Left colon (tissue), 2 donors: ENCODE results near the gene SCTR. TPM values are rescaled to one million over a fixed set of nuclear protein-coding genes. Genes with fewer than 3 reads are reported as not detected.
A peak's percentile ranks its signal among the peaks of the same experiment; 100 is the strongest.

ENCODE experiments used
- ATAC-seq: fragments of 200-7000 bp; cut with Tn5 transposase; one replicate; pipeline ENCODE4 v1.9.1; 2020; ENCODE audit warnings: mild to moderate bottlenecking, moderate library complexity
- DNase-seq, 2 donors: peaks; one replicate each; pipeline ENCODE4 v3.0.0-alpha.2; 2020
- intact Hi-C, 2 donors: fragments of 100-400 bp; cut with DNase I in 1 of 2; cut with micrococcal nuclease in 1 of 2; formaldehyde crosslinking; loops; one replicate each; pipeline versions ENCODE4 v1.11.2 to v1.14.0; 2022; cut with DNase I, micrococcal nuclease
- total RNA-seq, 2 donors: library from RNA; stranded (reverse); fragmentation: NEBNext Ultra II Directional; extraction: Animal tissue kit (Norgen Biotek cat#: 25700); gene quantifications; one replicate each; pipeline ENCODE4 v1.2.1, GENCODE V29; 2021
- donor health status: DM: no; HTN: no; CAD: no.
- donor health status: DM: yes; HTN: yes; CAD: no.

SCTR gene
- total RNA-seq, 2 donors from 2014 or later = 0.45 TPM; not detected in 1

DNA sequence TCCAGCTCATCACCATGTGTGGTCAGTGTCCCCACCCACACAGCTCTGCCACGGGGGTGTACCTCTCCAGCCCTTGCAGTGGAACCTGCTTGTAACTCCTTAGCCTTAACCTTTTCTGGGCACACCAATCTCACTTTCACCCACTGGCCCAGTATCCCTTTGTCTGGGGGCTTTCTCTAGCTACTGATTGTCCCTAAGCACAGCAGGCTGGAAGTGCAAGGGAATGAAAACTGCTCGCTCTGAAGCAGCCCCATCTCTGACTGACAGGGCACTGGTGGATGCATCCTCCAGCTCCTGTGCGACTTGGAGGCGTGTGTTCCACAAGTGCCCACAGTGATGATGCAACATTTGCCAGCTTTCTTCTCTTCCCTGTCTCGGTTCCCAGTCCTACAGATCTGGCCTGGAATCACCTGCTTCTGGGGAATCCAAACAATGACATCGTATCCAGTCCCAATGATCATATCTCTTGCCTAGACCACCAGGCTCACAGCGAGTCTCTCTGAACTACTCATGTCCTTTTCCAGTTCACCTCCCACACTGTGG is 33.6 kb downstream of the SCTR start:
- no peak for ATAC-seq

DNA sequence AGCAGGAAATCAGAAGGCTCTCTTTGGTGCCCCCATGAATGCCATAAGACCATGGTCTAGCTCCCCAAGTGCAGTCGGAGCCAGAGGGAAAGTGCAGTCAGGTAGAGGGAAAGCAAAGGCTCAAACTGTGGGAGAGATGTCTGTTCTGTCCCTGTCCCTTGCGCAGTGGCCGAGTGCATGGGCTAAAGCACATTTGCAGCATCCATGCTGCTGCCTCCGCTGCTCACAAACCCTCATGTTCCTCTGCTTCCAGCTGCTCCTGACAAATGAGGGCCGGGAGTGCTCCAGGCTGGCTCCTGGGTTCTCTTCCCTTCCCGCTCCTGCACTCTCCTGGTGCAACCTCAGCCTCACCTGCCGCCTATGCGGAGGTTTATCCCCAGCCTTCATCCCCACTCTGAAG is 34.2 kb downstream of the SCTR start:
- intact Hi-C loops = no loop called here
- DNase-seq (no peak), ATAC-seq (no peak)

More for the DNA sequence above, 33.6 kb downstream of the SCTR start:
- intact Hi-C loops = no loop called here
- DNase-seq = no peak

DNA sequence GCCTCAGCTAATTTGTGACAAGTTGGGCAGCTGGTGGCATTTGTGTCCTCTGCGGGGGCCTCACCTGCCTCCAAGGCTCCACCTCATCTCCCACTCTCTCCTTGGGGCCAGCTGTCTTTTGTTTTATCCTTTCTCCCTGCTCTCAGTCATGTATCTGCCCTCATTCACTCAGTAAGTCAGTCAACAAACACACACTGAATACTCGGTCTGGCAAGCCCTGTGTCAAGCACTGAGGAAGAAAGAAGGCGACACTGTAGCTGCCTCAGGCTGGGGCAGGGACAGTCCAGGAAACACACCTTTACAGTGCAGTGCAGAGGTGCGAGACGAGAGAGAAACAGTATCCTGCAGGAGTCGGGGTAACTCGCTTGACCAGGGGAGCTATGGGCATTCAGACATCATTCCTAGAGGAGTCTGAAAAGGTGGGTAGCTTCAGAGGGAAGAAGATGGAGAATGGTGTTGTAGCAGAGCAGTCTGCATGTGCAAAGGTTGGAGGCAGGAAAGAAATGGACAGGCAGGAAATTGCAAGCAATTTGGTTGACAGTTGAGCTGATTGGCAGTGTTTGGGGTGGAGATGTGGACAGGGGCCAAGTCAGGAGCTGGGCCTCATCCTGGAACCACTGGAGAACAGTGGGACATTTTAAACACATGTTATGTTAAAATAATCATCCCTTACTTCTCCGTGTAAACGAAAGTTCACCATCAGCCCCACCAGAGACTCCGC is 34.9 kb downstream of the SCTR start:
- DNase-seq (peak in 1 of 2 donors; percentile 71), ATAC-seq (peak; percentile 65)
- intact Hi-C loops = no loop called here

DNA sequence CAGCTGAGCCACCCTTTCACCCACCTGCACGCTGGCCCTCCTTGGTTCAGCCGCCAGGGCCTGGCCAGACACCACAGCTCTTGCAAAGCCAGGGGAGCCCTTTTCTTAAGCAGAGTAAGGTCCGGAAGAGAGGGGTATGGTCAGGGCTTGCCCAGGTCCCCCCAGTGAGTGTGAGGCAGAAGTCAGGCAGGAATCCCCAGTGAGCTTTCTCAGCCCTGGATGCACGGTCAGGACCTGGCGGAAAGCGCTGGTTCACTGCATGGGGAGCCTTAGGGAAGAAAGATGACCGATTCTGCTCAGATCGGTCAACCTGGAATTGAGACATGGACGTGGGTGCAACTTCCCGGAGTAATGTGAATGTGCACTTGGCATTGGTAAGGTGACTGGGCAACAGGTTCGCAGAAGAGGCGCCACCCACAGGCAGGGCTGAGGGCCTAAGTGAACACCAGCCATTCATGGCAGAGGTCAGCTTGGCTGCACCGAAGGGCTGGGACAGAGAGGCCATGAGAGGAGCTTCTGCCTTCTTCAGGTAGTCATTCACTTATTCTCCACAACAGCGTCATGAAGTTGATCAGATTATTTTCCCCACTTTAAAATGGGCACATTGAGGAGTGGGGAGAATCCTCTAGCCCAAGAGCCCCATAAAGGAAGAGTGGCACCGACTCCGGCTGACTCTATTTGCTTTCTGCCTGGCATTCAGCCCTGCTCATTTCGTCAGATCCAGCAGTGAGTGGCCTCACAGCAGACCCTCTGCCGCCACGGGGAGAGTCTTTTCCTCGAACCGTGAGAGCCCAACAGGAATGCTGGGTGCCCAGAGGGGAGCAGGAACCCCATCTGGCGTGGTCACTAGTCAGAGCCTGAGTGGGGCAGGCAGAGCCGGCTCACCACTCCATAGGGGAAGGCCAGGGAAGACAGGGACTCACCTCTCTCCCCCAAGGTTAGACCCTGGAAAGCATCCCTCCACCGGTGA is 35.8 kb downstream of the SCTR start:
- ATAC-seq (peak; percentile 24), DNase-seq (no peak)
- intact Hi-C loops = no loop called here

DNA sequence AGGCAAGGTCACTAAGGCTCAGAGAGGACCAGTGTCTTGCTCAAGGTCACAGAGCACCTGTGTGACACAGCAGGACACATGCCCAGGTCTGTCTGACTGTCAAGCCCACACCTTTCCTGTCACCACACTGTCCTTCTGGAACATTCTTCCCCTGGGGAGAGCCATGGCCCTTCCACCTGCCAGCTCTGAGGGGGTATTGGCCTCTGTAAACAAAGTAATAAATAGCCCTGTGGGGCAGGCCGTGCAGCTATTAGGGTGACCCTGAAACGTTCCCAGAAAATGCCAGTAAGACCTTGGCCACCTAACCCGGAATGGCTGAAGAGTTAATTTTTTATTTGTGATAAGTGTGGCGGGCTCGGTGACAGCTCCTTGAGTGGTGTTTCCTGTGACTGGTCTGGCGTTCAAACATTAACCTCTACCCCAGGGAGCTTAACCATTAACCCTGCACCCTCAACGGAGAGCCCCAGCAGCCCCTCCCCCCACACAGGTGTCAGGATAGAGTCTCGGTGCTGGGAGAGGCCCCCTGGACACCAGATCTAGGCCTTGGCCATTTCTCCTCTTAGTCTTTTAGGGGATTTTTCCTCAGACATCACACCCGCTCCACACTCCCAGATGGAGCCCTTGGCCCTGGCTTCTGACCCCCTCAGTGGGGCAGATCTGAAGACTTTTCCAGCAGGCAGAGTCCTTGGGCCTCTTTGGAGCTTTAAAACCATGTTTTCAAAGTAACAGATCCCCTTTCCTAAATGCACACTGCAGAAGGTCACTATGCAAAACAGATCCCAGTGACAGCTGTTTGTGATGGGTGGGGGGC is 36.6 kb downstream of the SCTR start:
- peak; percentile 86 for ATAC-seq
- intact Hi-C loops = no loop called here
- peak; percentile 79 to 84 for DNase-seq

DNA sequence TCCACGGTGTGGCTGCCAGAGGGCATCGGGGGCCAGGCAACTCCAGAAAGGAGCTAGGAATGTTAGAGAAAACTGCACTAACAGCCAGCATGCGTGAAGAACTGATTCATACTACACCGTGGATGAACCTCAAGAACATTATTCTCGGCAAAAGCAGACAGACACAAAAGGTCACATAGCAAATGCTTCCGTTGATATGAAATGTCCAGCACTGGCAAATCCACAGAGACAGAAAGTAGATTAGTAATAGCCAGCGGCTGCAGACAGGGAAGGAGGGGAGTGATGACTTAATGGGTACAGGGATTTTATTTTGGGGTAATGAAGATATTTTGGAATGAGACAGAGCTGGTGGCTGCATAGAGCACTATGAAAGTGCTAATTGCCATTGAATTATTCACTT is 37.4 kb downstream of the SCTR start:
- ATAC-seq (no peak), DNase-seq (no peak)
- intact Hi-C loops = no loop called here

DNA sequence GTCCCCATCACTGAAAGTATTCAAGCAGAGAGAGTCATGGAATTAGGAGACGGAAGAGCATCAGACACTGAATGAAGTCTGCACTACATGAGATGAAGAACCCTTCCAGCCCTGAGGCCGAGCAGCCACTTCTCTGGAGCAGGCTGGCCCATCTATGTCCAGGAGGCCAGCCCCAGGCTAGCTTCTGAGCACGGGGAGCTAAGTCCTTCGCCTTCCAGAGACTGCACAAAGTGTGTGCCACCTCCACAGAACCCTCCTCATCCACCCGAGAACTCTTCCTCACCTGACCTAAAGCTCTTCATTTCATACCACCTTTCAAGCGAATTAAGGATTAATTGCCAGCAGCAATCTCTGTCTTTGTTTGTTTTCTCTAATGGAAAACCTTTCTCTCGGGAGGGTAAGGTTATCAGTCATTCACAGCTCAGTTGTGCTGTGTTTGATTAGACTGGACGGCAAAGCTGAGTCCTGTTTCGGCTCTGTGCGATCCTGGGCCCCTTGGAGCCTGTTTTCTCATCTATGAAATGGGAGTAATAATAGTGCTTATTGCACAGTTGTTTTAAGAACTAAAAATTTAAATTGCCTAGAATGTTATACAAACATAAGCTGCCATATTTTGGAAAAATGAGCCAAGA is 38.0 kb downstream of the SCTR start:
- DNase-seq (no peak), ATAC-seq (no peak)
- intact Hi-C loops = no loop called here

DNA sequence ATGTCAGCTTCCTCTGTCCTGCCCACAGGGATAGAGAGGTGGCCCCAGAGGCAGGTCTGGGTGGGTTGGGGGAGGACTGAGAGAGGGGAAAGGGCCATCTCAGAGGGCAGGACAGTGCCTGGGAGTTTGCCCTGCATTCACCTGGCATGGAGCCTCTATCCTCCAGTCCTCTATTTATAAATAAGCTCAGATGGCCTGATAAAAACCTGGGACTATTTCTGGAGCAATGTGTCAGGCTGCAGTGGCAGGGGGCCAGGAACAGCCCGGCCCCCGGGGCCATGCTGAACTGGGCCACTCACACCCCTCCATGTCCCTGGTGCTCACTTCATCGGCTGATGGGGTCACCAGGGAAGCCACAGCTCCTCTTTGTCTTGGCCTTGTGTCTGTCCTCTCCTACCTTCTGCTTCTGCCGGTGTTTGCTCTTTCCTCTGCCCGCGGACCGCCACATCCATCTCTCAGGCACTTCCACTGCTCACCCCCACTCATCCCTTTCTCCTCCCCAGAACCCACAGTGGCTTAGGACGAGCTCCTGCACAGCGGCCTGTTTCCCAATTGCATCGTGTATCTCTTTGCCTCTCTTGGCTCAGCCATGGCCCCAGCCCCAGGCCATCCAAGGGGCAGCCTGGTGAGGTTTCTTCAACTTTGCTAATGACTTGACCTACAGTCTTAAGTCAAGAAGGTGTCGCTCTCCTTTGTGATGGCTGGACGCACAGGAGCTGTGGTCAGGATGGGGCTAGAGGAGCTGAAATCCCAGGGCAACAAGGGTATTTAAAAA is 38.8 kb downstream of the SCTR start:
- intact Hi-C loops = no loop called here
- DNase-seq (no peak), ATAC-seq (no peak)

DNA sequence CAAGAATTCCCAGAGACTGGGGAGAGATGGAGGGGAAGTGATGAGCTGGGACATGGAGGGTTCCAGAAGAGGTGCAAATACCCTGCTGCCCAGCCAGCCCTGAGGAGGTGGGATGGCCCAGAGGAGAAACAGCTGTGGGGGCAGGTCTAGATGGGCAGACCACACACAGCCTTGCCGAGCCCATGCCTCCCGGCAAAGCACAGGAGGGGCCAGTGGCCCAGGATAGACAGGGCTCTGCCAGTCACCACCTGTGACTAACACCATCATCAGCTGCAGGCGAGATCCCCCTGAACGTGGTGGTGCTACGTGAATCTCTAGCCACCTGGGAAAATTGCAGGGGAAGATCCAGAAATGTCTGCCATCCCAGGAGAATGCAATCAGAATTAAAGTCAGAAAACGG is 39.4 kb downstream of the SCTR start:
- DNase-seq = no peak
- ATAC-seq = no peak
- intact Hi-C loops = no loop called here

DNA sequence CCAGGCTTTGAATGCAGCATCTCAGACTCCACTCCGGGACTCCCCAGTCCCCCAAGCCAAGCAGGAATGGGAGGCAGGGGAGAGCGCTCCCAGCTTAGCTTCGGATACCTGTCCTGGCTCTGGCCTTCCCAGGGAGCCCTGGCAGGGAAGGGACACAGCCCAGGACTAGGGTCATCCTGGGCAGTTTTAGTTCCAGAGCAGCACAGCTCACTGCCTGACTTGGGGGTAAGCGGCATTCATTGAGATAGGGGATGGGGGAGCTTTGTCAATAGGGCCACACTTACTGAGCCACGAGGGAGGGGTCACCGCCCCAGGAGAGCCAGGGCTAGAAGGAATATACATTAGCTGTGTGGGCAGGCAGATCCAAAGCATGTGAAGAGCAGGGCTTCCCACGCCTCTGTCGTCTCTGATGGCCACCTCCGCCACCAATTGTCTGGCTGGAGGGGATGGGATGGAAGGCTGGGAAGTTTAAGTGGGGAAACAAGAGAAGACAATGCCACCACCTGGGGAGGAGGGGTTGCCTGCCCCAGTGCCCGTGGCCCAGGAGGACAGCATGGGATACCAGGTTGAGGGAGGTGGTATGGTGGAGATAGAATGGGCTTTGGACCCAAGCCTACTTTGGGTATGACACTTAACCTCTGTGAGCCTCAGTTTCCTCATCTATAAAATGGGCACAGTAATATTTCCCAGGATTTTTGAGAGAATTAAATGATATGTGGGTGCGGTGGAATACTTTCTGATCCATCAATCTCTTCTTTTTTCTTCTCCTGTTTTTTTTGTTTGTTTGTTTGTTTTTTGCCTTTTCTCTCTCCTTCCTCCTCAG is 40.2 kb downstream of the SCTR start:
- no peak for DNase-seq
- intact Hi-C loops = no loop called here
- ATAC-seq = no peak

DNA sequence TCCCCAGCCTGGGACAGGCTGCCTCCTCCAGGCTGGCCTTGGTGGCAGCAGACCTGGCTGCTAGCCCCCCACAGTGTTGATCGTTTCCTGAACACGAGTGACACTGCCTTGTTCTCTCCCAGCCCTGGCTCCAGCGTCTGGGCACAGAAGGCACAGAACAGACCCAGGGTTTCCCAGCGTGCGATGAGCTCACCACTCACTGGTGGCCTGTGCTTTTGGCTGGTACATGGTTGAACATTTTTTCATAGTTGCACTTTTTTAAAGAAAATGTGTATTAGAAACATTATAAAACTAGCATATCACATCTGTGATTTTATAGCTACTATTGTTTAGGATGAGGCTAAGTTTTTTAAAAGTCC is 40.9 kb downstream of the SCTR start:
- intact Hi-C loops = no loop called here
- DNase-seq (no peak), ATAC-seq (no peak)

DNA sequence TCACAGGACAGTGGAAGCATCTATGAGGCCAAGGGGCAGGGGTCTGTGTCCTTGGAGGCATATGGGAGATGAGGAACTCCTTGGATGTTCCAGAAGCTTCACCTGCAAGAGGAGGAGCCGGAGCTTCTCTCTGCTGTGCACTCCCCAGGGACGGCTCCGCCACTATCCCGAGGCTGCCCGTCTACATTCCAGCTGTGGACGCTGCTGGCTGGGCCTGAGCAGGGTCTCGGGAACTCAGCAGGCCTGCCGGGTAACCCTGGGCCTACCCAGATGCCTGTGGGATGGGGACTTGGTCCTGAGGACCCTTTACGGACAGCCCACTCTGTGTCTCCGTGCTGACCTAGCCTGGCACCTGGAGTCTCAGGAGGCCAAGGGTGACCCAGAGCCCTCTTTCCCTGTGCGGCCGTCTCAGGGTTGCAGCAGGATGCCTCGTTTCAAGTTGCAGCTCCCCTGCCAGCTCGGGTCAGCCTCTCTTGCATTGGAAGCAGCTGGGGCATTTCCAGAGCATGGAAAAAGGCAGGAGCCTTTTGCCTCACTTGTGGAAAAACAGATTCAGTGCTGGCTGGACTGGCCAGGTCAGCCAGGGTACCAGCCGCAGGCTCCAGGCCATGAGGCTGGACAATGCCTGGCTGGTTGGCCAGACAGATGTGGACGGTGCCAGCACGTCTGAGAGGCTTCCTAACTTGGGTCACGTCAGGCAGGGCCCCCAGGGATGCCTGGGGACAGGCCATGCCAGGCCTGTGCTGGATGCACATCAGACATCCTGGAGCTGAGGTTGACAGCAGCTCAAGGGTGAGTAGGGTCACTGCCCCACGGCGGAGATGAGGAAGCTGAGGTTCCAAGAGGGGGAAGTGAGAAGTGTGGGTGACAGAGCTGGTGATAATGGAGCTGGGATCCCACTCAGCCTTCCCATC is 41.5 kb downstream of the SCTR start:
- DNase-seq (no peak), ATAC-seq (no peak)
- intact Hi-C loops = no loop called here

DNA sequence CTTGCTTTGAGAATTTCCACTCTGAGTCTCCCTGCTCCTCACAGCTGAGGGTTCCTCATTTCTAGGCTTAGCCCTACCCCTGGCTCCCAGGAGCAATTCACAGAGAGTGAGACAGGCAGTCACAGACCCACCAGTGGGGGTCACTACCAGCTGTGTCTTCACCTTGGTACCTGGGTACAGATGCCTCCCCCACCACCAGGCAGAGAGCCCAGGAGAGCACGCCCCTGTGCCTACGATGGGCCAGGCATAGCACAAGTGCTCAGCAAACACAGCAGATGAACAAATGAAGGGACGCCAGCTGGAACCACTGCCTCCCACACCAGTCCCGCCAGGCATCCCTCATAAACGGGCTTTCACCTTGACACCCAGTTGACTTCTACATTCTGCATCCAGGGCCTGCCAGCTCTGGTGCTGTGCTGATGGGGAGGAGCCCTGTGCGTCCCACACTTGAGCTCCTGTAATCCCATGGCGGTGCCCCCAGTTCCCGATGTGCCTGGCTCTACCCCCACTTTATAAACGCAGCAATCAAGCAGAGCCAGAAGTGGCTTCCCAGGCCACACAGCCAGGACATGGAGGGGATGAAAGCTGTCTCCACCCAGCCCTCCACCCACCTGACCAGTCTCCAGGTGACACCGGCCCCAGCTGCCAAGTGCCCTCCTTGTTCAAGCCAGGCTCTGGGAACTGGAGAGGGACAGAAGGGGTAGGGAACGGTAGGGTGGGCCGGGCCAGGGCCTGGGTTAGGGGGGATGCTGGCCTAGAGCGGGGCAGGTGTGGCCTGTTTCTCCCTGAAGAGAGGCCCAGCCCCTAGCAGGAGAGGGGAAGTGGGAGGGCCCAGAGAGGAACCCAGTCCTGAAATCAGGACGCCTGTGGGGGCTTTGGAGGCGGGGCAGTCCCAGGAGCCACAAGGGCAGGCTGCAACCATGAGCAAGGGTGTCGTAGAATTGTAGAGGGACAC is 42.5 kb downstream of the SCTR start:
- ATAC-seq (no peak), DNase-seq (no peak)
- intact Hi-C loops = no loop called here

DNA sequence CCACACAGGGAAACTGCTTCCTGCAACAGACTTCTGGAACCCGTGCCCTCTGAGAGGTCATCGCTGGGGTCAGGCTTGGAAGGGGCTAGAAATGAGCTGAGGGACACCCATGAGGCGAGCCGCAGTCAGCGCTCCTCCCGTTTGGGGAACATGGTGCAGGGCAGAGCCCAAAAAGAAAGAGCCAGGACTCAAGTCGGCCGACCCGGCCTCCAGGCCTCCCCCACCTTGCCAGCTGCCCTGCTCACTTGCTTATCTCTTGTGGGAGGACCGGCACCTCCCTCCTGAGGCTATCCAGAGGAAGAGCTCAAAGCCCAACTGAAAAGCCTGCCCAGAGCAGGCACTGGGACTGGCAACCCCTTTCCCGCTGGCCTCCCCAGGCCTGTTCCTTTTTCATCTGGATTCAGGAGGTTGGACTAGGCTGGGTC is 43.6 kb downstream of the SCTR start:
- intact Hi-C loops = no loop called here
- no peak for DNase-seq
- ATAC-seq = no peak

DNA sequence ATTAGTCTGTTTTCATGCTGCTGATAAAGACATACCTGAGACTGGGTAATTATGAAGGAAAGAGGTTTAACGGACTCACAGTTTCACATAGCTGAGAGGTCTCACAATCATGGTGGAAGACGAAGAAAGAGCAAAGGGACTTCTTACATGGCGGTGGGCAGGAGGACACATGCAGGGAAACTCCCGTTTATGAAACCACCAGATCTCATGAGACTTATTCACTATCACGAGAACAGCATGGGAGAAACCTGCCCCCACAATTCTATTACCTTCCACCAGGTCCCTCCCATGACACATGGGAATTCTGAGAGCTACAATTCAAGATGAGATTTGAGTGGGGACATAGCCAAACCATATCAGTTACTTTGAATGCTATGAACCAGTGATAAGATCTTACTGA is 44.1 kb downstream of the SCTR start:
- DNase-seq (no peak), ATAC-seq (no peak)
- intact Hi-C loops = no loop called here
